ENCODE data around the gene WWOX.

WWOX gene

GRCh38 chr16:78737630-78738029 is 638.2 kb downstream of the WWOX start:
- no peak for DNase-seq (ENCODE audit: low read depth)
- H3K4me3 ChIP-seq (ENCODE audit: low read depth, low read length) = no peak overlapping the region
- TF ChIP-seq MAX (IDR thresholded peaks at IDR 0.05; ENCODE audit: low read depth, low read length) (no peak), CTCF (IDR thresholded peaks at IDR 0.05; ENCODE audit: low read depth, low read length) (no peak), POLR2A (IDR thresholded peaks at IDR 0.05; ENCODE audit: extremely low read depth, insufficient read length) (no peak), MYC (IDR thresholded peaks at IDR 0.05; ENCODE audit: low read depth, low read length) (no peak)

GRCh38 chr16:78738557-78738956 is 639.1 kb downstream of the WWOX start:
- H3K4me3 ChIP-seq (ENCODE audit: low read depth, low read length) = no peak overlapping the region
- no peak for DNase-seq (ENCODE audit: low read depth)
- TF ChIP-seq POLR2A (IDR thresholded peaks at IDR 0.05; ENCODE audit: extremely low read depth, insufficient read length) (no peak), CTCF (IDR thresholded peaks at IDR 0.05; ENCODE audit: low read depth, low read length) (no peak), MAX (IDR thresholded peaks at IDR 0.05; ENCODE audit: low read depth, low read length) (no peak), MYC (IDR thresholded peaks at IDR 0.05; ENCODE audit: low read depth, low read length) (no peak)

GRCh38 chr16:78740269-78740668 is 640.8 kb downstream of the WWOX start:
- DNase-seq (ENCODE audit: low read depth) = no peak
- no peak overlapping the region for H3K4me3 ChIP-seq (ENCODE audit: low read depth, low read length)
- no peak for TF ChIP-seq MAX (IDR thresholded peaks at IDR 0.05; ENCODE audit: low read depth, low read length)
- no peak for TF ChIP-seq POLR2A (IDR thresholded peaks at IDR 0.05; ENCODE audit: extremely low read depth, insufficient read length)
- no peak for TF ChIP-seq MYC (IDR thresholded peaks at IDR 0.05; ENCODE audit: low read depth, low read length)
- TF ChIP-seq CTCF (IDR thresholded peaks at IDR 0.05; ENCODE audit: low read depth, low read length) = no peak

GRCh38 chr16:78742501-78743283 is 643.2 kb downstream of the WWOX start:
- DNase-seq (ENCODE audit: low read depth) = peak; percentile 83
- TF ChIP-seq MYC (IDR thresholded peaks at IDR 0.05; ENCODE audit: low read depth, low read length) = no peak
- peak; percentile 37; the same call in 1 of the 2 replicates for TF ChIP-seq MAX (IDR thresholded peaks at IDR 0.05; ENCODE audit: low read depth, low read length)
- peak overlapping the region; percentile 74 for H3K4me3 ChIP-seq (ENCODE audit: low read depth, low read length)

- peak; percentile 43 for DNase-seq (ENCODE audit: low read depth)
- TF ChIP-seq MAX (IDR thresholded peaks at IDR 0.05; ENCODE audit: low read depth, low read length) (no peak), MYC (IDR thresholded peaks at IDR 0.05; ENCODE audit: low read depth, low read length) (no peak), POLR2A (IDR thresholded peaks at IDR 0.05; ENCODE audit: extremely low read depth, insufficient read length) (no peak), CTCF (IDR thresholded peaks at IDR 0.05; ENCODE audit: low read depth, low read length) (no peak)
- H3K4me3 ChIP-seq (ENCODE audit: low read depth, low read length) = no peak overlapping the region
Observed at GRCh38 chr16:78743556-78743955, 644.1 kb downstream of the WWOX start.

- TF ChIP-seq POLR2A (IDR thresholded peaks at IDR 0.05; ENCODE audit: extremely low read depth, insufficient read length) = no peak
- TF ChIP-seq MAX (IDR thresholded peaks at IDR 0.05; ENCODE audit: low read depth, low read length) = no peak
- TF ChIP-seq MYC (IDR thresholded peaks at IDR 0.05; ENCODE audit: low read depth, low read length) = no peak
- no peak for TF ChIP-seq CTCF (IDR thresholded peaks at IDR 0.05; ENCODE audit: low read depth, low read length)
- no peak for DNase-seq (ENCODE audit: low read depth)
- no peak overlapping the region for H3K4me3 ChIP-seq (ENCODE audit: low read depth, low read length)
Observed at GRCh38 chr16:78744099-78744498, 644.6 kb downstream of the WWOX start.

All from NB4 (cell line).